HepG2 (cell line): ENCODE data around the gene KCTD1. TPM values are rescaled to one million over a fixed set of nuclear protein-coding genes. Genes with fewer than 3 reads are reported as not detected.

Experiments used
- ATAC-seq: fragments of 200-7000 bp; cut with Tn5 transposase; 3 replicates; pipeline ENCODE4 v1.9.1; 2020; ENCODE audit warnings: mild to moderate bottlenecking, moderate library complexity
- BruUV-seq: library from RNA; stranded (reverse); fragments of 400-500 nt; replicated peaks from 2 replicates; lab custom pipeline; 2021; lab: Mats Ljungman, UMichigan
- CTCF ChIA-PET: fragments of 300-600 bp; formaldehyde crosslinking; extraction: SDS; loops from one replicate; lab custom pipeline; 2021; ENCODE audit warnings: low total read pairs, inconsistent platforms, low intra/inter-chr PET ratio; lab: Yijun Ruan, JAX
- POLR2A ChIA-PET: fragments of 350-600 bp; sonication (Branson Sonifier 250); formaldehyde crosslinking; loops from one replicate; lab custom pipeline; 2020; ENCODE audit warnings: antibody characterized with exemption, inconsistent platforms; lab: Yijun Ruan, JAX
- DNase-seq: peaks from one replicate; pipeline ENCODE4 v3.0.0-alpha.2; 2015; ENCODE audit warnings: low spot score
- FAIRE-seq: peaks from 3 replicates; lab custom pipeline; 2011; peaks lifted over from hg19 to GRCh38; lab: Jason Lieb, UNC
- H2AFZ ChIP-seq: one replicate; pipeline ENCODE4 v1.6.1; 2011; ENCODE audit warnings: low read length, inconsistent platforms
- H3K27ac ChIP-seq: fragments of 300-600 bp; 3 replicates; pipeline ENCODE4 v1.8.0; 2011; ENCODE audit warnings: mixed run types, mild to moderate bottlenecking, mixed read lengths, low read length, inconsistent platforms; ENCODE audit not compliant: insufficient read depth; ENCODE audit errors: extremely low read length
- H3K27me3 ChIP-seq, 2 experiments: fragments of 200-600 bp in 1 of 2; 2 replicates in 1 of 2; 3 replicates in 1 of 2; pipeline versions ENCODE4 v1.6.0 to v1.8.0; 2011; ENCODE audit warnings: low read length in 2 of 2, mild to moderate bottlenecking in 2 of 2, moderate library complexity in 2 of 2, inconsistent platforms in 1 of 2; ENCODE audit not compliant: insufficient read depth in 2 of 2, control insufficient read depth in 1 of 2
- H3K36me3 ChIP-seq, 2 experiments: fragments of 200-600 bp in 1 of 2; replicated peaks in 1 of 2; 2 replicates in 1 of 2; 3 replicates in 1 of 2; pipeline versions ENCODE4 v1.5.1 to v1.8.0; 2011; ENCODE audit warnings: low read length in 2 of 2, inconsistent platforms in 1 of 2; ENCODE audit not compliant: insufficient read depth in 2 of 2, control insufficient read depth in 1 of 2
- H3K4me1 ChIP-seq: 2 replicates; pipeline ENCODE4 v1.5.1; 2012; ENCODE audit warnings: low read length, inconsistent platforms; ENCODE audit not compliant: insufficient read depth
- H3K4me2 ChIP-seq: 2 replicates; pipeline ENCODE4 v1.6.0; 2011; ENCODE audit warnings: low read depth, low read length, inconsistent platforms
- H3K4me3 ChIP-seq, 3 experiments: fragments of 200-600 bp in 1 of 3; sonication (generic), shearing (Covaris generic) in 1 of 3; replicated peaks in 1 of 3; 2 replicates each; pipeline ENCODE4 v1.5.1; 2011 to 2016; ENCODE audit warnings: low read length in 3 of 3, inconsistent platforms in 2 of 3, low read depth in 2 of 3, mild to moderate bottlenecking in 2 of 3, control low read depth in 1 of 3, mixed read lengths in 1 of 3; ENCODE audit not compliant: insufficient read depth in 1 of 3
- H3K79me2 ChIP-seq: one replicate; pipeline ENCODE4 v1.6.1; 2011; ENCODE audit warnings: low read length, inconsistent platforms; ENCODE audit not compliant: insufficient read depth
- H3K9ac ChIP-seq: 2 replicates; pipeline ENCODE4 v1.6.0; 2011; ENCODE audit warnings: mild to moderate bottlenecking, low read depth, low read length, inconsistent platforms; ENCODE audit not compliant: insufficient read depth
- H3K9me3 ChIP-seq: 2 replicates; pipeline ENCODE4 v1.5.1; 2012; ENCODE audit warnings: mild to moderate bottlenecking, low read length
- H4K20me1 ChIP-seq: 2 replicates; pipeline ENCODE4 v1.6.0; 2011; ENCODE audit warnings: inconsistent platforms, mild to moderate bottlenecking, low read length, moderate library complexity; ENCODE audit not compliant: insufficient read depth
- ELF4 ChIP-seq: sonication (generic); formaldehyde crosslinking; IDR thresholded peaks from 2 replicates; pipeline ENCODE4 v1.5.0; 2020; ENCODE audit warnings: missing genetic modification reagents, mild to moderate bottlenecking, moderate library complexity, borderline replicate concordance
- MYC ChIP-seq: sonication (generic); formaldehyde crosslinking; IDR thresholded peaks from 2 replicates; pipeline ENCODE4 v1.9.0; 2021; ENCODE audit warnings: missing genetic modification reagents, borderline replicate concordance
- PHF5A ChIP-seq: IDR thresholded peaks from one replicate; pipeline ENCODE4 v1.6.1; 2018; ENCODE audit warnings: low read depth, missing genetic modification reagents; ENCODE audit not compliant: unreplicated experiment
- RFXANK ChIP-seq: IDR thresholded peaks from 2 replicates; pipeline ENCODE4 v1.6.1; 2016
- TCF7 ChIP-seq: sonication (generic); IDR thresholded peaks from 2 replicates; pipeline ENCODE4 v1.6.1; 2016; ENCODE audit warnings: antibody characterized with exemption, low read depth
- ZHX2 ChIP-seq, 2 experiments: sonication (generic) in 1 of 2; formaldehyde crosslinking in 1 of 2; IDR thresholded peaks; 2 replicates each; pipeline versions ENCODE4 v1.6.1 to v1.9.0; 2014 to 2022; ENCODE audit warnings: antibody characterized with exemption in 1 of 2, borderline replicate concordance in 1 of 2, inconsistent platforms in 1 of 2, low read depth in 1 of 2, missing genetic modification reagents in 1 of 2
- ZNF34 ChIP-seq: sonication (generic); formaldehyde crosslinking; IDR thresholded peaks from 2 replicates; pipeline ENCODE4 v1.4.0; 2020; ENCODE audit warnings: mild to moderate bottlenecking, missing genetic modification reagents, borderline replicate concordance
- ZNF550 ChIP-seq: sonication (generic); formaldehyde crosslinking; IDR thresholded peaks from 2 replicates; pipeline ENCODE4 v1.4.0; 2020; ENCODE audit warnings: mild to moderate bottlenecking, missing genetic modification reagents, borderline replicate concordance
- ZNF720 ChIP-seq: sonication (generic); formaldehyde crosslinking; IDR thresholded peaks from 2 replicates; pipeline ENCODE4 v1.4.0; 2020; ENCODE audit warnings: missing genetic modification reagents
- WGBS: methylation state at CpG from one replicate; pipeline ENCODE4 v1.1.6; 2017; ENCODE audit warnings: low lambda C conversion rate; 5-methylcytosine and 5-hydroxymethylcytosine counted together
- in situ Hi-C: cut with HindIII; loops from 2 replicates; pipeline ENCODE4 v1.10.0; 2017; ENCODE audit warnings: low pct_unique_long_range_greater_than_20kb; ENCODE audit not compliant: extremely low pct_ligation_motif_present
- intact Hi-C: fragments of 100-400 bp; cut with micrococcal nuclease; formaldehyde crosslinking; loops from one replicate; pipeline ENCODE4 v1.10.0; 2022; ENCODE audit not compliant: unreplicated experiment
- polyA plus RNA-seq, 8 experiments: library from polyadenylated mRNA; depleted of rRNA in 3 of 8; stranded (reverse) in 7 of 8; unstranded in 1 of 8; fragments of >200 nt; fragmentation: Illumina TruSeq in 4 of 8; extraction: Trizol in 4 of 8; gene quantifications; 2 replicates each; pipeline versions ENCODE4 v1.2.1 to v1.2.3, GENCODE V29; 2011 to 2016; ENCODE audit warnings: low read depth in 4 of 8, missing spikeins in 1 of 8, mixed read lengths in 1 of 8; ENCODE audit not compliant: insufficient read depth in 1 of 8
- total RNA-seq, 5 experiments: library from RNA; depleted of rRNA; stranded (reverse); fragments of >200 nt; fragmentation: Illumina TruSeq; extraction: Trizol; gene quantifications; 2 replicates each; pipeline ENCODE4 v1.2.3, GENCODE V29; 2016; ENCODE audit warnings: low read depth in 1 of 5

The KCTD1 gene
- total and polyA plus RNA-seq, 2 of the 13 experiments (the other 11 are each of a cell fraction or from before 2014, with no cell fraction given): 2.7 to 6.8 TPM

DNA sequence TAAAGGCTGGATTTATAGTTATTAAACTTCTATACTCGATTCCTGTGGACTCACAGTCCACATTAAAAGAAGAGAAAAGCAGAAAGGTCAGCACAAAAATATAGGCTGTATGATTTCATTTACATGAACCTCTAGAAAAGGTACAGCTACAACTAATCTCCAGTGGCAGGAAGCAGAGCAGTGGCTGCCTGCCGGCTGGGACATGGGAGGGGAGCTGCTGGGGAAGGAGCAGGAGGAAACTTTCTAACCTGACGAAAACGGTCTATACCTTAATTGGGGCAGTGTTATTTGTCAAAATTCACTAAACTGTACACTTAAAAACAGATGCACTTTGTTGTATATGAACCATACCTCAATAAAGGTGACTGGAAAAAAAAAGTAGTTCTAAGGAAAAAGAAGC lies 26.7 kb downstream of the KCTD1 start:
- no peaks in the 10 kb centered on the region for H3K27me3 ChIP-seq
- H3K27ac ChIP-seq: no peak overlapping the region
- BruUV-seq: no TSS peak
- intact Hi-C loops (no loop called here), in situ Hi-C loops (no loop called here)
- H3K9ac ChIP-seq: no peak overlapping the region
- no peak overlapping the region for H2AFZ ChIP-seq
- no peaks in the 10 kb centered on the region for H3K79me2 ChIP-seq
- H3K9me3 ChIP-seq: no peaks in the 10 kb centered on the region
- H3K36me3 ChIP-seq: no peaks in the 10 kb centered on the region
- H3K4me3 ChIP-seq: no peak overlapping the region
- no peaks in the 10 kb centered on the region for H4K20me1 ChIP-seq
- CTCF ChIA-PET: no interaction called here
- POLR2A ChIA-PET: no interaction called here
- no peak for DNase-seq
- no peak for TF ChIP-seq ELF4 (CRISPR knock-in tag)
- TF ChIP-seq ZNF34 (CRISPR knock-in tag): no peak
- no peak for TF ChIP-seq ZHX2 (IDR thresholded peaks at IDR 0.05; ENCODE audit: low read depth)
- TF ChIP-seq ZHX2 (CRISPR knock-in tag; IDR thresholded peaks at IDR 0.05; ENCODE audit: borderline replicate concordance): no peak
- no peak for TF ChIP-seq ZNF550
- TF ChIP-seq RFXANK (CRISPR knock-in tag): no peak
- no peak for TF ChIP-seq ZNF720 (CRISPR knock-in tag)
- no peak for TF ChIP-seq TCF7
- TF ChIP-seq PHF5A (CRISPR knock-in tag): no peak
- no peak for TF ChIP-seq MYC
- WGBS: 90% methylated on average over 4 of the region's 4 CpGs
- H3K4me2 ChIP-seq: no peak overlapping the region
- 0 out of 2 replicates have a peak, but pooled peaks cover 4% of the 10 kb centered on the region for H3K4me1 ChIP-seq
- ATAC-seq: no peak
- FAIRE-seq: no peak
